ENCODE measurements around the gene EZR.

DNA sequence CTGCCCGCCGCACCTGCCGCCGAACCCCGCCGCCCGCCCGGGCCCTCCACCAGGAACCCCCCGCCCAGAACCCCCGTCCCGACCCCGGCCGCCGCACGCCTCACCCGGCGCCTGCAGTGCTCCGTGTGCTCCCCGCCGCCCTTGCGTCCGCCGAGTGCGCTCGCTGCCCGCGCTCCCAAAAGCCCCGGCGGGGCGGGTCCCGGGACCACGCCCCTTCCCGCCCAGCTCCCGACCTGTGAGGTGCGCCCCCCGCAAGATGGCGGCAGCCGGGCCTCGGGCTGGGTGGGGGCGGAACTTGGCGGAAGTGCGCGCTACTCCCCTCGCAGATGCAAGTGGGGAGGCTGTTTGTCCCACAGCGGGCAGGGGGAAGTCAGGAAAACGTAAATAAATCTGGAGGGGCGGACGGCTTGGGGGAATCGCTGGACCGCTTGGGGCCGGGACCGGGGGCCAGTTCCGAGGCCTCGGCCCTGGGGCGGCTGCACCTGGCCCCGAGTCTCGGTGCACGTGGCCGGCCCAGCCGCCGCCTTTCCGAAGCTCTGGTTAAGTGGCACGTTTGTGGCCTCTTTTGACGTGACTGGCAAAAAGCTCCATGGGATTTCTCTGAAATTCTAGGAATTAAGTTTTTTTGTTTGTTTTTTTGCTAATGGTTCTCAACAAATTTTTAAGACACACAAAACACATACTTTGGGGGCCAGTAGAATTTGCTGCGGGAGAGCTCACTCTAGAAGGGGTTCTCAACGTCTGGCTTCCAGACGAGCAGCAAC lies at the start of gene EZR:
- TF ChIP-seq, protein P1, sequence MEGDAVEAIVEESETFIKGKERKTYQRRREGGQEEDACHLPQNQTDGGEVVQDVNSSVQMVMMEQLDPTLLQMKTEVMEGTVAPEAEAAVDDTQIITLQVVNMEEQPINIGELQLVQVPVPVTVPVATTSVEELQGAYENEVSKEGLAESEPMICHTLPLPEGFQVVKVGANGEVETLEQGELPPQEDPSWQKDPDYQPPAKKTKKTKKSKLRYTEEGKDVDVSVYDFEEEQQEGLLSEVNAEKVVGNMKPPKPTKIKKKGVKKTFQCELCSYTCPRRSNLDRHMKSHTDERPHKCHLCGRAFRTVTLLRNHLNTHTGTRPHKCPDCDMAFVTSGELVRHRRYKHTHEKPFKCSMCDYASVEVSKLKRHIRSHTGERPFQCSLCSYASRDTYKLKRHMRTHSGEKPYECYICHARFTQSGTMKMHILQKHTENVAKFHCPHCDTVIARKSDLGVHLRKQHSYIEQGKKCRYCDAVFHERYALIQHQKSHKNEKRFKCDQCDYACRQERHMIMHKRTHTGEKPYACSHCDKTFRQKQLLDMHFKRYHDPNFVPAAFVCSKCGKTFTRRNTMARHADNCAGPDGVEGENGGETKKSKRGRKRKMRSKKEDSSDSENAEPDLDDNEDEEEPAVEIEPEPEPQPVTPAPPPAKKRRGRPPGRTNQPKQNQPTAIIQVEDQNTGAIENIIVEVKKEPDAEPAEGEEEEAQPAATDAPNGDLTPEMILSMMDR (IDR thresholded peaks at IDR 0.05), result no peak
- no peak for TF ChIP-seq EZH2 (IDR thresholded peaks at IDR 0.05; ENCODE audit: borderline replicate concordance, insufficient read depth, low read depth, low read length, poor library complexity, severe bottlenecking)
